ENCODE results near the gene NMNAT2. TPM values are rescaled to one million over a fixed set of nuclear protein-coding genes. Genes with fewer than 3 reads are reported as not detected.
A peak's percentile ranks its signal among the peaks of the same experiment; 100 is the strongest.
"Not testable (repeated sequence)": the region's sequence is repeated elsewhere in the genome, so short reads cannot be mapped to it uniquely, and the experiment has no call there.

Gene NMNAT2
- total RNA-seq, 1 experiment from 2014 or later, result 4.7 TPM

DNA sequence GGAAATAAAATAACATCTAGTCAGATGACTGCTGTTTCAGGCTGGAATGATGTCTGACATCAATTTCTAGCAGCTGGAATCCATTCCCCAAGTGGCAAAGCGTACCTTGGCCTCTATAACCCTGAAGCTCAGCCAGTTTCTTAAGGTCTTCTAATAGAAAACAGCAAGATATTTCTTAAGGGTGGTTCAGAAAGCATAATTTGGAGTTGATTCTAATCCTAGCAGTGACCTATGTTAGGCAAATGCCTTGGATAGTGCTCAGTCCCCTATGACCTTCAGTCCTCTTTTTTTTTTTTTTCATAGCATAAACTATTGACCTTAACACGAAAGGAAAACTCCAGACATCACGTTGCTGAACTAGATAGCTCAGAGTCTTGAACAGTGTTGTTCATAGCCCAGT is 175.6 kb downstream of the NMNAT2 start:
- Mint-ChIP-seq H3K4me3 (ENCODE audit: unreplicated experiment) (no peak overlapping the region), H3K36me3 (ENCODE audit: insufficient read depth, unreplicated experiment) (peaks cover 88% of the 10 kb centered on the region), H3K9me3 (ENCODE audit: unreplicated experiment) (no peaks in the 10 kb centered on the region), H3K27me3 (ENCODE audit: insufficient read depth, unreplicated experiment) (no peaks in the 10 kb centered on the region), H3K27ac (ENCODE audit: low read depth, unreplicated experiment) (peak overlapping the region; percentile 86), H3K4me1 (ENCODE audit: insufficient read depth, unreplicated experiment) (peaks cover 22% of the 10 kb centered on the region)
- ChIA-PET POLR2A (interaction anchor here (0.6 to 3.1 kb wide), 10 partner anchors 8 to 133 kb away, joined by 3 to 40 read pairs (median 4); partner anchors contain the start of gene LAMC2), CTCF (interaction anchor here (0.6 to 1.9 kb wide), 9 partner anchors 12 to 280 kb away, joined by 3 to 9 read pairs (median 3); no protein-coding TSS in a partner anchor)
- TF ChIP-seq, protein P1, sequence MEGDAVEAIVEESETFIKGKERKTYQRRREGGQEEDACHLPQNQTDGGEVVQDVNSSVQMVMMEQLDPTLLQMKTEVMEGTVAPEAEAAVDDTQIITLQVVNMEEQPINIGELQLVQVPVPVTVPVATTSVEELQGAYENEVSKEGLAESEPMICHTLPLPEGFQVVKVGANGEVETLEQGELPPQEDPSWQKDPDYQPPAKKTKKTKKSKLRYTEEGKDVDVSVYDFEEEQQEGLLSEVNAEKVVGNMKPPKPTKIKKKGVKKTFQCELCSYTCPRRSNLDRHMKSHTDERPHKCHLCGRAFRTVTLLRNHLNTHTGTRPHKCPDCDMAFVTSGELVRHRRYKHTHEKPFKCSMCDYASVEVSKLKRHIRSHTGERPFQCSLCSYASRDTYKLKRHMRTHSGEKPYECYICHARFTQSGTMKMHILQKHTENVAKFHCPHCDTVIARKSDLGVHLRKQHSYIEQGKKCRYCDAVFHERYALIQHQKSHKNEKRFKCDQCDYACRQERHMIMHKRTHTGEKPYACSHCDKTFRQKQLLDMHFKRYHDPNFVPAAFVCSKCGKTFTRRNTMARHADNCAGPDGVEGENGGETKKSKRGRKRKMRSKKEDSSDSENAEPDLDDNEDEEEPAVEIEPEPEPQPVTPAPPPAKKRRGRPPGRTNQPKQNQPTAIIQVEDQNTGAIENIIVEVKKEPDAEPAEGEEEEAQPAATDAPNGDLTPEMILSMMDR (IDR thresholded peaks at IDR 0.05; ENCODE audit: unreplicated experiment), result no peak
- intact Hi-C loops (cut with micrococcal nuclease), result no loop called here
- BruUV-seq (replicated peaks), result no TSS peak
- no peak for DNase-seq (ENCODE audit: unreplicated experiment)

DNA sequence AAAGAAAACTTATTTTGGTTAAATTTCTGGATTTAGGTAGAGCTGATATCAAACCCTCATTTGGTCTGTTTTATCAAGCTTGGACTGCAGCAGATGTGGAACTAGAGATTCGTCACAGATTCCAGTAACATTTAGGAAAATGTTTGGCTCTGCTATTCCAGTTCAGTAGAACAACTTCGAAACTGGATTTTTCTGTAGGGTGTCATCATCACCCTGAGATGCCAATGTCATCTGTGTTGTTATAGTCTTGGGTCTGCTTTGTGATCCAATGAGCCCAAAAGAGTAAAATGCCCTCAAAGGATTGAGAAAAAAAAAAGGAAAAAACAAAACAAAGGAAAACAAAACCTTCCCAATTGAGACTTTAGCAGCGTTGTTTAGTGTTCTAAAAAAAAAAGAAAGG is 176.7 kb downstream of the NMNAT2 start:
- no peak for DNase-seq (ENCODE audit: unreplicated experiment)
- BruUV-seq (replicated peaks), result no TSS peak
- CTCF ChIA-PET, result interaction anchor here (0.6 to 1.9 kb wide), 4 partner anchors 36 to 63 kb away, joined by 3 to 9 read pairs (median 4); no protein-coding TSS in a partner anchor
- no peaks in the 10 kb centered on the region for H3K9me3 Mint-ChIP-seq (ENCODE audit: unreplicated experiment)
- H3K4me1 Mint-ChIP-seq (ENCODE audit: insufficient read depth, unreplicated experiment), result peaks cover 26% of the 10 kb centered on the region
- POLR2A ChIA-PET, result interaction anchor here (0.7 to 3.1 kb wide), 4 partner anchors 30 to 55 kb away, joined by 3 to 40 read pairs (median 4); partner anchors contain the start of gene LAMC2
- peaks cover 90% of the 10 kb centered on the region for H3K36me3 Mint-ChIP-seq (ENCODE audit: insufficient read depth, unreplicated experiment)
- intact Hi-C loops (cut with micrococcal nuclease), result no loop called here
- H3K27me3 Mint-ChIP-seq (ENCODE audit: insufficient read depth, unreplicated experiment), result no peaks in the 10 kb centered on the region
- TF ChIP-seq, protein P1 (IDR thresholded peaks at IDR 0.05; ENCODE audit: unreplicated experiment), result no peak
- H3K4me3 Mint-ChIP-seq (ENCODE audit: unreplicated experiment), result no peak overlapping the region
- peak overlapping the region; percentile 86 for H3K27ac Mint-ChIP-seq (ENCODE audit: low read depth, unreplicated experiment)

GRCh38 chr1:183240853-183241252 is 177.3 kb downstream of the NMNAT2 start:
- POLR2A ChIA-PET, result interaction anchor here (0.7 kb wide), 1 partner anchor 35 kb away, joined by 3 read pairs; no protein-coding TSS in a partner anchor
- DNase-seq (ENCODE audit: unreplicated experiment); intact Hi-C loops (cut with micrococcal nuclease); BruUV-seq (replicated peaks); H3K27me3 Mint-ChIP-seq (ENCODE audit: insufficient read depth, unreplicated experiment); H3K4me3 Mint-ChIP-seq (ENCODE audit: unreplicated experiment); H3K9me3 Mint-ChIP-seq (ENCODE audit: unreplicated experiment): not testable (repeated sequence)
- Mint-ChIP-seq H3K27ac (ENCODE audit: low read depth, unreplicated experiment) (peak overlapping the region; percentile 86), H3K4me1 (ENCODE audit: insufficient read depth, unreplicated experiment) (peaks cover 26% of the 10 kb centered on the region), H3K36me3 (ENCODE audit: insufficient read depth, unreplicated experiment) (peaks cover 90% of the 10 kb centered on the region)
- CTCF ChIA-PET, result interaction anchor here (0.6 to 1.4 kb wide), 5 partner anchors 26 to 77 kb away, joined by 3 to 5 read pairs (median 4); no protein-coding TSS in a partner anchor

DNA sequence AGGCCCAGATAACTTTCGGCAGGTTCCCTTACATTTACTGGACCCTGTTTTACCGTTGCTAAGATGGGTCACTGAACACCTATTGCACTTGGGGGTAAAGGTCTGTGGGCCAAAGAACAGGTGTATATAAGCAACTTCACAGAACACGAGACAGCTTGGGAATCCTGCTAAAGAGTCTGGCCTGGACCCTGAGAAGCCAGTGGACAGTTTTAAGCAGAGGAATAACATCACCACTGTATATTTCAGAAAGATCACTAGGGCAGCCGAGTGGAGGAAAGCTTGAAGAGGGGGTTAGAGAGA is 177.7 kb downstream of the NMNAT2 start:
- CTCF ChIA-PET, result interaction anchor here (0.6 to 1.4 kb wide), 4 partner anchors 26 to 137 kb away, joined by 3 to 5 read pairs (median 4); no protein-coding TSS in a partner anchor
- H3K4me3 Mint-ChIP-seq (ENCODE audit: unreplicated experiment), result no peak overlapping the region
- H3K4me1 Mint-ChIP-seq (ENCODE audit: insufficient read depth, unreplicated experiment), result peaks cover 28% of the 10 kb centered on the region
- no peak for DNase-seq (ENCODE audit: unreplicated experiment)
- peaks cover 91% of the 10 kb centered on the region for H3K36me3 Mint-ChIP-seq (ENCODE audit: insufficient read depth, unreplicated experiment)
- POLR2A ChIA-PET, result no interaction called here
- intact Hi-C loops (cut with micrococcal nuclease), result no loop called here
- peak overlapping the region; percentile 86 for H3K27ac Mint-ChIP-seq (ENCODE audit: low read depth, unreplicated experiment)
- BruUV-seq (replicated peaks), result no TSS peak
- H3K9me3 Mint-ChIP-seq (ENCODE audit: unreplicated experiment), result no peaks in the 10 kb centered on the region
- no peaks in the 10 kb centered on the region for H3K27me3 Mint-ChIP-seq (ENCODE audit: insufficient read depth, unreplicated experiment)
- TF ChIP-seq, protein P1 (IDR thresholded peaks at IDR 0.05; ENCODE audit: unreplicated experiment), result no peak

All from MCF 10A (cell line).